HepG2 (cell line): ENCODE data around the gene LMX1B. TPM values are rescaled to one million over a fixed set of nuclear protein-coding genes. Genes with fewer than 3 reads are reported as not detected.

ENCODE experiments used
- ATAC-seq: fragments of 200-7000 bp; cut with Tn5 transposase; 3 replicates; pipeline ENCODE4 v1.9.1; 2020; ENCODE audit warnings: mild to moderate bottlenecking, moderate library complexity
- BruUV-seq: library from RNA; stranded (reverse); fragments of 400-500 nt; replicated peaks from 2 replicates; lab custom pipeline; 2021; lab: Mats Ljungman, UMichigan
- CTCF ChIA-PET: fragments of 300-600 bp; formaldehyde crosslinking; extraction: SDS; loops from one replicate; lab custom pipeline; 2021; ENCODE audit warnings: low total read pairs, inconsistent platforms, low intra/inter-chr PET ratio; lab: Yijun Ruan, JAX
- POLR2A ChIA-PET: fragments of 350-600 bp; sonication (Branson Sonifier 250); formaldehyde crosslinking; loops from one replicate; lab custom pipeline; 2020; ENCODE audit warnings: antibody characterized with exemption, inconsistent platforms; lab: Yijun Ruan, JAX
- DNase-seq: peaks from one replicate; pipeline ENCODE4 v3.0.0-alpha.2; 2015; ENCODE audit warnings: low spot score
- FAIRE-seq: peaks from 3 replicates; lab custom pipeline; 2011; peaks lifted over from hg19 to GRCh38; lab: Jason Lieb, UNC
- H2AFZ ChIP-seq: one replicate; pipeline ENCODE4 v1.6.1; 2011; ENCODE audit warnings: low read length, inconsistent platforms
- H3K27ac ChIP-seq: fragments of 300-600 bp; 3 replicates; pipeline ENCODE4 v1.8.0; 2011; ENCODE audit warnings: mixed run types, mild to moderate bottlenecking, mixed read lengths, low read length, inconsistent platforms; ENCODE audit not compliant: insufficient read depth; ENCODE audit errors: extremely low read length
- H3K27me3 ChIP-seq, 2 experiments: fragments of 200-600 bp in 1 of 2; 2 replicates in 1 of 2; 3 replicates in 1 of 2; pipeline versions ENCODE4 v1.6.0 to v1.8.0; 2011; ENCODE audit warnings: low read length in 2 of 2, mild to moderate bottlenecking in 2 of 2, moderate library complexity in 2 of 2, inconsistent platforms in 1 of 2; ENCODE audit not compliant: insufficient read depth in 2 of 2, control insufficient read depth in 1 of 2
- H3K36me3 ChIP-seq, 2 experiments: fragments of 200-600 bp in 1 of 2; replicated peaks in 1 of 2; 2 replicates in 1 of 2; 3 replicates in 1 of 2; pipeline versions ENCODE4 v1.5.1 to v1.8.0; 2011; ENCODE audit warnings: low read length in 2 of 2, inconsistent platforms in 1 of 2; ENCODE audit not compliant: insufficient read depth in 2 of 2, control insufficient read depth in 1 of 2
- H3K4me1 ChIP-seq: 2 replicates; pipeline ENCODE4 v1.5.1; 2012; ENCODE audit warnings: low read length, inconsistent platforms; ENCODE audit not compliant: insufficient read depth
- H3K4me2 ChIP-seq: 2 replicates; pipeline ENCODE4 v1.6.0; 2011; ENCODE audit warnings: low read depth, low read length, inconsistent platforms
- H3K4me3 ChIP-seq, 3 experiments: fragments of 200-600 bp in 1 of 3; sonication (generic), shearing (Covaris generic) in 1 of 3; replicated peaks in 1 of 3; 2 replicates each; pipeline ENCODE4 v1.5.1; 2011 to 2016; ENCODE audit warnings: low read length in 3 of 3, inconsistent platforms in 2 of 3, low read depth in 2 of 3, mild to moderate bottlenecking in 2 of 3, control low read depth in 1 of 3, mixed read lengths in 1 of 3; ENCODE audit not compliant: insufficient read depth in 1 of 3
- H3K79me2 ChIP-seq: one replicate; pipeline ENCODE4 v1.6.1; 2011; ENCODE audit warnings: low read length, inconsistent platforms; ENCODE audit not compliant: insufficient read depth
- H3K9ac ChIP-seq: 2 replicates; pipeline ENCODE4 v1.6.0; 2011; ENCODE audit warnings: mild to moderate bottlenecking, low read depth, low read length, inconsistent platforms; ENCODE audit not compliant: insufficient read depth
- H3K9me3 ChIP-seq: 2 replicates; pipeline ENCODE4 v1.5.1; 2012; ENCODE audit warnings: mild to moderate bottlenecking, low read length
- H4K20me1 ChIP-seq: 2 replicates; pipeline ENCODE4 v1.6.0; 2011; ENCODE audit warnings: inconsistent platforms, mild to moderate bottlenecking, low read length, moderate library complexity; ENCODE audit not compliant: insufficient read depth
- HES4 ChIP-seq: sonication (generic); formaldehyde crosslinking; IDR thresholded peaks from 2 replicates; pipeline ENCODE4 v1.9.0; 2021; ENCODE audit warnings: mild to moderate bottlenecking, missing genetic modification reagents, borderline replicate concordance
- NFKBIZ ChIP-seq: IDR thresholded peaks from 2 replicates; pipeline ENCODE4 v1.6.1; 2018; ENCODE audit warnings: missing genetic modification reagents, missing compliant biosample characterization
- NONO ChIP-seq, 2 experiments: fragments of 450-650 bp in 1 of 2; sonication (generic) in 1 of 2; formaldehyde crosslinking in 1 of 2; IDR thresholded peaks in 1 of 2; conservative IDR thresholded peaks in 1 of 2; 2 replicates each; pipeline versions ENCODE4 v1.6.1 to v1.8.0; 2017 to 2022; ENCODE audit warnings: mild to moderate bottlenecking in 1 of 2, missing genetic modification reagents in 1 of 2, moderate library complexity in 1 of 2
- PAWR ChIP-seq: sonication (generic); formaldehyde crosslinking; IDR thresholded peaks from 2 replicates; pipeline ENCODE4 v1.4.0; 2020; ENCODE audit warnings: missing genetic modification reagents, mild to moderate bottlenecking, borderline replicate concordance
- SP1 ChIP-seq, 2 experiments: fragments of 450-650 bp in 1 of 2; sonication (generic) in 1 of 2; formaldehyde crosslinking in 1 of 2; IDR thresholded peaks; 2 replicates each; pipeline versions ENCODE4 v1.4.0 to v1.6.1; 2016 to 2020; ENCODE audit warnings: missing genetic modification reagents in 1 of 2
- ZNF12 ChIP-seq: sonication (generic); formaldehyde crosslinking; IDR thresholded peaks from 2 replicates; pipeline ENCODE4 v1.5.0; 2020; ENCODE audit warnings: missing genetic modification reagents
- ZNF75D ChIP-seq: sonication (generic); formaldehyde crosslinking; IDR thresholded peaks from 2 replicates; pipeline ENCODE4 v1.8.1; 2023; ENCODE audit warnings: missing genetic modification reagents, mild to moderate bottlenecking, borderline replicate concordance
- WGBS: methylation state at CpG from one replicate; pipeline ENCODE4 v1.1.6; 2017; ENCODE audit warnings: low lambda C conversion rate; 5-methylcytosine and 5-hydroxymethylcytosine counted together
- in situ Hi-C: cut with HindIII; loops from 2 replicates; pipeline ENCODE4 v1.10.0; 2017; ENCODE audit warnings: low pct_unique_long_range_greater_than_20kb; ENCODE audit not compliant: extremely low pct_ligation_motif_present
- intact Hi-C: fragments of 100-400 bp; cut with micrococcal nuclease; formaldehyde crosslinking; loops from one replicate; pipeline ENCODE4 v1.10.0; 2022; ENCODE audit not compliant: unreplicated experiment
- polyA plus RNA-seq, 8 experiments: library from polyadenylated mRNA; depleted of rRNA in 3 of 8; stranded (reverse) in 7 of 8; unstranded in 1 of 8; fragments of >200 nt; fragmentation: Illumina TruSeq in 4 of 8; extraction: Trizol in 4 of 8; gene quantifications; 2 replicates each; pipeline versions ENCODE4 v1.2.1 to v1.2.3, GENCODE V29; 2011 to 2016; ENCODE audit warnings: low read depth in 4 of 8, missing spikeins in 1 of 8, mixed read lengths in 1 of 8; ENCODE audit not compliant: insufficient read depth in 1 of 8
- total RNA-seq, 5 experiments: library from RNA; depleted of rRNA; stranded (reverse); fragments of >200 nt; fragmentation: Illumina TruSeq; extraction: Trizol; gene quantifications; 2 replicates each; pipeline ENCODE4 v1.2.3, GENCODE V29; 2016; ENCODE audit warnings: low read depth in 1 of 5
- TF ChIP-seq, protein P1 (sequence below): sonication (generic); formaldehyde crosslinking; IDR thresholded peaks from 2 replicates; pipeline ENCODE4 v1.9.0; 2021; ENCODE audit warnings: missing genetic modification reagents, borderline replicate concordance

The LMX1B gene
- total and polyA plus RNA-seq, 2 of the 13 experiments (the other 11 are each of a cell fraction or from before 2014, with no cell fraction given), result not detected

DNA sequence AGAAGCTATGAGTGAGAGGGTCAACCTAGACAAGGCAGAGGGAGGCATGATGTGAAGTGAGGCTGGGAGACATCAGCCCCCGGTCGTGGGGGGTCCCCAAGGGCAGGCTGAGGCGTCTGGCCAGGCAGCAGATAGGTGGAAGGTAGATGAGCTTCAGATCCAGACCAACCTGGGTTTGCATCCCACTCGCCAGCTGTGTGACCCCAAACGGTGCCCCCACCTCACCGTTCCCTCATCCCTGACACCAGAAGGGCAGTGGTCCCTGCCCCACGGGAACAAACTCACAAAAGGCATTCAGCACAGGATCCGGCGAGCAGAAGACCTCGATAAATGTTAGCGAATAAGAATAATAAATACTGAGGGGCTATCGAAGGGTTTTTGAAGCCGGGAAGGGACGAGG lies 27.5 kb upstream of the LMX1B start:
- Histone ChIP-seq H3K27ac (no peak overlapping the region), H2AFZ (no peak overlapping the region), H3K4me3 (no peak overlapping the region), H3K4me1 (peaks cover 48% of the 10 kb centered on the region), H3K4me2 (no peak overlapping the region), H3K36me3 (no peaks in the 10 kb centered on the region), H3K9me3 (no peaks in the 10 kb centered on the region), H3K9ac (no peak overlapping the region), H3K79me2 (no peaks in the 10 kb centered on the region), H4K20me1 (no peaks in the 10 kb centered on the region), H3K27me3 (peaks cover 3 to 39% of the 10 kb centered on the region in 2 experiments; a peak in 3 of 5 replicates)
- TF ChIP-seq SP1 (IDR thresholded peaks at IDR 0.05) (no peak), SP1 (CRISPR knock-in tag; IDR thresholded peaks at IDR 0.05) (no peak), NFKBIZ (CRISPR knock-in tag) (no peak), ZNF75D (CRISPR knock-in tag) (no peak), NONO (IDR thresholded peaks at IDR 0.05) (no peak), NONO (CRISPR knock-in tag; conservative IDR thresholded peaks at IDR 0.05) (no peak), ZNF12 (no peak), HES4 (CRISPR knock-in tag) (no peak), PAWR (CRISPR knock-in tag) (no peak)
- TF ChIP-seq, protein P1, sequence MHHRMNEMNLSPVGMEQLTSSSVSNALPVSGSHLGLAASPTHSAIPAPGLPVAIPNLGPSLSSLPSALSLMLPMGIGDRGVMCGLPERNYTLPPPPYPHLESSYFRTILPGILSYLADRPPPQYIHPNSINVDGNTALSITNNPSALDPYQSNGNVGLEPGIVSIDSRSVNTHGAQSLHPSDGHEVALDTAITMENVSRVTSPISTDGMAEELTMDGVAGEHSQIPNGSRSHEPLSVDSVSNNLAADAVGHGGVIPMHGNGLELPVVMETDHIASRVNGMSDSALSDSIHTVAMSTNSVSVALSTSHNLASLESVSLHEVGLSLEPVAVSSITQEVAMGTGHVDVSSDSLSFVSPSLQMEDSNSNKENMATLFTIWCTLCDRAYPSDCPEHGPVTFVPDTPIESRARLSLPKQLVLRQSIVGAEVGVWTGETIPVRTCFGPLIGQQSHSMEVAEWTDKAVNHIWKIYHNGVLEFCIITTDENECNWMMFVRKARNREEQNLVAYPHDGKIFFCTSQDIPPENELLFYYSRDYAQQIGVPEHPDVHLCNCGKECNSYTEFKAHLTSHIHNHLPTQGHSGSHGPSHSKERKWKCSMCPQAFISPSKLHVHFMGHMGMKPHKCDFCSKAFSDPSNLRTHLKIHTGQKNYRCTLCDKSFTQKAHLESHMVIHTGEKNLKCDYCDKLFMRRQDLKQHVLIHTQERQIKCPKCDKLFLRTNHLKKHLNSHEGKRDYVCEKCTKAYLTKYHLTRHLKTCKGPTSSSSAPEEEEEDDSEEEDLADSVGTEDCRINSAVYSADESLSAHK, result no peak
- no peak for ATAC-seq
- no peak for FAIRE-seq
- in situ Hi-C loops, result no loop called here
- no peak for DNase-seq
- 57% methylated on average over 14 of the region's 14 CpGs for WGBS
- POLR2A ChIA-PET, result no interaction called here
- BruUV-seq, result no TSS peak
- intact Hi-C loops, result no loop called here
- CTCF ChIA-PET, result no interaction called here
